HCT116 (cell line): ENCODE data around the gene ADORA1. TPM values are rescaled to one million over a fixed set of nuclear protein-coding genes. Genes with fewer than 3 reads are reported as not detected.

Source experiments
- ATAC-seq: fragments of 200-7000 bp; cut with Tn5 transposase; 2 replicates; pipeline ENCODE4 v1.9.1; 2020; ENCODE audit warnings: mild to moderate bottlenecking, moderate library complexity
- BruUV-seq: library from RNA; stranded (reverse); fragments of 400-500 nt; replicated peaks from 2 replicates; lab custom pipeline; 2021; lab: Mats Ljungman, UMichigan
- CTCF ChIA-PET: fragments of 300-600 bp; sonication (Branson Sonifier 250); formaldehyde crosslinking; loops from one replicate; lab custom pipeline; 2021; ENCODE audit warnings: antibody characterized with exemption; lab: Charles Lee
- POLR2A ChIA-PET: fragments of 300-600, 350-600 bp; sonication (Branson Sonifier 250); formaldehyde crosslinking; loops from one replicate; lab custom pipeline; 2021; ENCODE audit warnings: antibody characterized with exemption; lab: Charles Lee
- RAD21 ChIA-PET, 2 experiments: fragments of 300-600 bp; sonication (Branson Sonifier 250); formaldehyde crosslinking; loops; one replicate each; lab custom pipeline; 2023; ENCODE audit warnings: low total read pairs in 2 of 2; ENCODE audit not compliant: uncharacterized antibody in 2 of 2, unreplicated experiment in 2 of 2, low non-redundant PET in 1 of 2; lab: Charles Lee
- DNase-seq: peaks from one replicate; pipeline ENCODE4 v3.0.0-alpha.2; 2010; ENCODE audit warnings: low read depth, low spot score
- H2AFZ ChIP-seq: fragments of 200-600 bp; shearing (Covaris generic), sonication (generic); 2 replicates; pipeline ENCODE4 v1.6.1; 2017; ENCODE audit warnings: low read depth, mixed run types, mixed read lengths, antibody characterized with exemption, low read length; ENCODE audit not compliant: poor library complexity, severe bottlenecking
- H3K27ac ChIP-seq: 2 replicates; pipeline ENCODE4 v1.5.1; 2012; ENCODE audit warnings: low read depth, low read length
- H3K27me3 ChIP-seq: fragments of 200-600 bp; sonication (generic); 2 replicates; pipeline ENCODE4 v1.6.1; 2016; ENCODE audit warnings: mixed run types, low read length, mixed read lengths; ENCODE audit not compliant: insufficient read depth
- H3K36me3 ChIP-seq, 2 experiments: fragments of 200-500 bp in 1 of 2; fragments of 200-600 bp in 1 of 2; sonication (Bioruptor generic) in 1 of 2; sonication (generic) in 1 of 2; 2 replicates each; pipeline versions ENCODE4 v1.5.1 to v1.6.1; 2014 to 2016; ENCODE audit warnings: low read length in 2 of 2, inconsistent platforms in 1 of 2, mixed read lengths in 1 of 2, mixed run types in 1 of 2; ENCODE audit not compliant: insufficient read depth in 2 of 2, control insufficient read depth in 1 of 2
- H3K4me1 ChIP-seq, 2 experiments: fragments of 200-600 bp in 1 of 2; sonication (generic) in 1 of 2; 2 replicates each; pipeline versions ENCODE4 v1.5.1 to v1.6.1; 2012 to 2017; ENCODE audit warnings: low read length in 2 of 2, inconsistent platforms in 1 of 2, mild to moderate bottlenecking in 1 of 2, mixed read lengths in 1 of 2, mixed run types in 1 of 2, moderate library complexity in 1 of 2; ENCODE audit not compliant: insufficient read depth in 2 of 2, control insufficient read depth in 1 of 2
- H3K4me2 ChIP-seq: fragments of 200-600 bp; sonication (generic); 2 replicates; pipeline ENCODE4 v1.6.1; 2017; ENCODE audit warnings: mixed run types, low read length, mixed read lengths
- H3K4me3 ChIP-seq, 2 experiments: fragments of 200-600 bp in 1 of 2; sonication (generic) in 1 of 2; replicated peaks in 1 of 2; 2 replicates each; pipeline ENCODE4 v1.5.1; 2011 to 2016; ENCODE audit warnings: low read length in 2 of 2, control low read depth in 1 of 2, low read depth in 1 of 2, mild to moderate bottlenecking in 1 of 2, mixed read lengths in 1 of 2, mixed run types in 1 of 2
- H3K79me2 ChIP-seq: fragments of 200-600 bp; sonication (generic); 2 replicates; pipeline ENCODE4 v1.6.1; 2017; ENCODE audit warnings: mild to moderate bottlenecking, mixed run types, low read length, moderate library complexity, mixed read lengths; ENCODE audit not compliant: insufficient read depth
- H3K9ac ChIP-seq: fragments of 200-600 bp; sonication (generic); 2 replicates; pipeline ENCODE4 v1.6.1; 2016; ENCODE audit warnings: low read length, mixed read lengths
- H3K9me2 ChIP-seq: fragments of 200-600 bp; sonication (generic), shearing (Covaris generic); 2 replicates; pipeline ENCODE4 v1.6.1; 2017; ENCODE audit warnings: mixed run types, mild to moderate bottlenecking, moderate library complexity; ENCODE audit not compliant: insufficient read depth
- H3K9me3 ChIP-seq, 2 experiments: fragments of 200-500 bp in 1 of 2; fragments of 200-600 bp in 1 of 2; sonication (Bioruptor generic) in 1 of 2; sonication (generic) in 1 of 2; 2 replicates each; pipeline ENCODE4 v1.6.1; 2014 to 2017; ENCODE audit warnings: low read length in 2 of 2, mixed read lengths in 2 of 2, inconsistent platforms in 1 of 2, low read depth in 1 of 2, mild to moderate bottlenecking in 1 of 2, mixed run types in 1 of 2, moderate library complexity in 1 of 2; ENCODE audit not compliant: control insufficient read depth in 1 of 2, insufficient read depth in 1 of 2
- H4K20me1 ChIP-seq: fragments of 200-600 bp; sonication (generic), shearing (Covaris generic); 2 replicates; pipeline ENCODE4 v1.6.1; 2017; ENCODE audit warnings: mixed run types, mild to moderate bottlenecking, moderate library complexity; ENCODE audit not compliant: insufficient read depth
- CBX3 ChIP-seq: IDR thresholded peaks from 2 replicates; pipeline ENCODE4 v1.6.1; 2012; ENCODE audit warnings: low read depth
- CEBPB ChIP-seq: IDR thresholded peaks from 2 replicates; pipeline ENCODE4 v1.6.1; 2012; ENCODE audit warnings: low read depth
- CTCF ChIP-seq, 3 experiments: fragments of 200-600 bp in 1 of 3; sonication (generic) in 1 of 3; IDR thresholded peaks in 2 of 3; conservative IDR thresholded peaks in 1 of 3; 2 replicates each; pipeline ENCODE4 v1.5.1; 2012 to 2017; ENCODE audit warnings: low read depth in 2 of 3, low read length in 2 of 3, antibody characterized with exemption in 1 of 3, borderline replicate concordance in 1 of 3, control low read depth in 1 of 3, mild to moderate bottlenecking in 1 of 3, mixed read lengths in 1 of 3, mixed run types in 1 of 3, moderate library complexity in 1 of 3; ENCODE audit not compliant: insufficient read depth in 1 of 3
- EGR1 ChIP-seq: IDR thresholded peaks from 2 replicates; pipeline ENCODE4 v1.6.1; 2012; ENCODE audit warnings: low read depth
- EZH2phosphoT487 ChIP-seq: fragments of 200-600 bp; IDR thresholded peaks from 2 replicates; pipeline ENCODE4 v1.6.1; 2018; ENCODE audit warnings: antibody characterized with exemption, borderline replicate concordance
- FOSL1 ChIP-seq: IDR thresholded peaks from 2 replicates; pipeline ENCODE4 v1.6.1; 2012; ENCODE audit warnings: low read depth
- JUND ChIP-seq: IDR thresholded peaks from 2 replicates; pipeline ENCODE4 v1.6.1; 2012
- SP1 ChIP-seq: IDR thresholded peaks from 2 replicates; pipeline ENCODE4 v1.6.1; 2012; ENCODE audit warnings: low read depth
- intact Hi-C: fragments of 100-400 bp; cut with micrococcal nuclease; formaldehyde crosslinking; loops from 2 replicates; pipeline ENCODE4 v1.10.0; 2022
- total RNA-seq: library from RNA; stranded (reverse); gene quantifications from one replicate; pipeline ENCODE4 v1.2.1, GENCODE V29; 2021; ENCODE audit not compliant: unreplicated experiment
- TF ChIP-seq, protein P1 (sequence below): IDR thresholded peaks from 2 replicates; pipeline ENCODE4 v1.6.1; 2011; ENCODE audit warnings: mild to moderate bottlenecking, low read length, moderate library complexity; ENCODE audit not compliant: insufficient replicate concordance; ENCODE audit errors: extremely low read depth

ADORA1 gene
- total RNA-seq, 1 experiment from 2014 or later = 2.8 TPM

DNA sequence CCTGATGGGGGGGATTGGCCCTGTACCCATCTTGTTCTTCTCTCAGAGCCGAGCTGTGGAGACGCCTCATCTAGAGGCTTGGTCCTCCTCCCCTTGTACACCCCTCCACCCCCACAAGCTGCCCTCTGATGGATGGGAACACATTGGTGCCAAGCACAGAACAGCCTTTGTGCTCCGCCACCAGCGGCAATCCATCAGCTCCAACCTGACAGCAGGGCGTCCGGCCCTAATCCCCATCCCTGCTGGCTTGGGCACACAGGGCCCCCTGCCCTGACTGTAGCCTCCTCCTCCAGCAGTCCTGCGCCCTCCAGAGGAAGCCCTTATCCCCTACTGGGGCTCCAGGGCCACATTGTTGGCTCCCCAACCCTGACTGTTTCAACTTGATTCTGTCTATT lies 37.9 kb upstream of the ADORA1 start:
- H3K9ac ChIP-seq = no peak overlapping the region
- no peaks in the 10 kb centered on the region for H3K36me3 ChIP-seq
- ATAC-seq (no peak), DNase-seq (no peak)
- TF ChIP-seq EZH2phosphoT487 (no peak), EGR1 (no peak), CEBPB (no peak), SP1 (no peak), CTCF (IDR thresholded peaks at IDR 0.05 in 2 of 3, conservative IDR thresholded peaks at IDR 0.05 in 1 of 3; ENCODE audit: borderline replicate concordance in 1 of 3, insufficient read depth in 1 of 3, low read depth in 2 of 3, low read length in 2 of 3) (no peak), CBX3 (no peak), JUND (no peak), FOSL1 (no peak)
- TF ChIP-seq, protein P1, sequence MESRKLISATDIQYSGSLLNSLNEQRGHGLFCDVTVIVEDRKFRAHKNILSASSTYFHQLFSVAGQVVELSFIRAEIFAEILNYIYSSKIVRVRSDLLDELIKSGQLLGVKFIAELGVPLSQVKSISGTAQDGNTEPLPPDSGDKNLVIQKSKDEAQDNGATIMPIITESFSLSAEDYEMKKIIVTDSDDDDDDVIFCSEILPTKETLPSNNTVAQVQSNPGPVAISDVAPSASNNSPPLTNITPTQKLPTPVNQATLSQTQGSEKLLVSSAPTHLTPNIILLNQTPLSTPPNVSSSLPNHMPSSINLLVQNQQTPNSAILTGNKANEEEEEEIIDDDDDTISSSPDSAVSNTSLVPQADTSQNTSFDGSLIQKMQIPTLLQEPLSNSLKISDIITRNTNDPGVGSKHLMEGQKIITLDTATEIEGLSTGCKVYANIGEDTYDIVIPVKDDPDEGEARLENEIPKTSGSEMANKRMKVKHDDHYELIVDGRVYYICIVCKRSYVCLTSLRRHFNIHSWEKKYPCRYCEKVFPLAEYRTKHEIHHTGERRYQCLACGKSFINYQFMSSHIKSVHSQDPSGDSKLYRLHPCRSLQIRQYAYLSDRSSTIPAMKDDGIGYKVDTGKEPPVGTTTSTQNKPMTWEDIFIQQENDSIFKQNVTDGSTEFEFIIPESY = no peak
- no peaks in the 10 kb centered on the region for H4K20me1 ChIP-seq
- no peak overlapping the region for H2AFZ ChIP-seq
- H3K27me3 ChIP-seq = no peaks in the 10 kb centered on the region
- H3K4me1 ChIP-seq = peaks cover 0 to 6% of the 10 kb centered on the region in 2 experiments; a peak in 1 of 4 replicates
- intact Hi-C loops = no loop called here
- peaks cover 4 to 7% of the 10 kb centered on the region in 2 experiments; a peak in 3 of 4 replicates for H3K9me3 ChIP-seq
- no peaks in the 10 kb centered on the region for H3K79me2 ChIP-seq
- ChIA-PET CTCF (no interaction called here), RAD21 (interaction anchor here in 1 of 2 experiments (0.7 kb wide), 1 partner anchor 191 kb away, joined by 3 read pairs; no protein-coding TSS in a partner anchor), POLR2A (no interaction called here)
- BruUV-seq = no TSS peak
- no peaks in the 10 kb centered on the region for H3K9me2 ChIP-seq
- no peak overlapping the region for H3K27ac ChIP-seq
- no peak overlapping the region for H3K4me2 ChIP-seq
- no peak overlapping the region for H3K4me3 ChIP-seq
